HEK293T (cell line): ENCODE data around the gene SRSF10.

Experiments used
- BHLHE40 ChIP-seq: fragments of 450-650 bp; IDR thresholded peaks from 2 replicates; pipeline ENCODE4 v1.6.1; 2016; ENCODE audit warnings: mild to moderate bottlenecking, moderate library complexity, borderline replicate concordance
- ELF4 ChIP-seq: fragments of 450-650 bp; IDR thresholded peaks from 2 replicates; pipeline ENCODE4 v1.6.1; 2017; ENCODE audit warnings: antibody characterized with exemption
- FOXA1 ChIP-seq: fragments of 450-650 bp; IDR thresholded peaks from 2 replicates; pipeline ENCODE4 v1.6.1; 2016; ENCODE audit warnings: mild to moderate bottlenecking
- FOXK2 ChIP-seq: fragments of 450-650 bp; IDR thresholded peaks from 2 replicates; pipeline ENCODE4 v1.6.1; 2016; ENCODE audit warnings: mild to moderate bottlenecking
- FOXM1 ChIP-seq: fragments of 450-650 bp; IDR thresholded peaks from 2 replicates; pipeline ENCODE4 v1.6.1; 2017; ENCODE audit warnings: mild to moderate bottlenecking, borderline replicate concordance
- HDGF ChIP-seq: fragments of 450-650 bp; IDR thresholded peaks from 2 replicates; pipeline ENCODE4 v1.6.1; 2017; ENCODE audit warnings: antibody characterized with exemption, borderline replicate concordance
- LEF1 ChIP-seq: fragments of 450-650 bp; IDR thresholded peaks from 2 replicates; pipeline ENCODE4 v1.6.1; 2017; ENCODE audit warnings: mild to moderate bottlenecking, borderline replicate concordance
- NFRKB ChIP-seq: fragments of 450-650 bp; IDR thresholded peaks from 2 replicates; pipeline ENCODE4 v1.6.1; 2016; ENCODE audit warnings: mild to moderate bottlenecking, moderate library complexity
- SP1 ChIP-seq: fragments of 450-650 bp; IDR thresholded peaks from 2 replicates; pipeline ENCODE4 v1.6.1; 2017
- SUZ12 ChIP-seq: fragments of 450-650 bp; IDR thresholded peaks from 2 replicates; pipeline ENCODE4 v1.6.1; 2016; ENCODE audit warnings: mild to moderate bottlenecking
- TARDBP ChIP-seq: fragments of 450-650 bp; IDR thresholded peaks from 2 replicates; pipeline ENCODE4 v1.6.1; 2016
- ZNF384 ChIP-seq: fragments of 450-650 bp; IDR thresholded peaks from 2 replicates; pipeline ENCODE4 v1.6.1; 2016

GRCh38 chr1:23930861-23931490 is 49.2 kb downstream of the SRSF10 start:
- no peak for TF ChIP-seq FOXK2
- no peak for TF ChIP-seq BHLHE40
- TF ChIP-seq LEF1 = no peak
- no peak for TF ChIP-seq NFRKB
- TF ChIP-seq SUZ12 = no peak
- no peak for TF ChIP-seq TARDBP
- no peak for TF ChIP-seq FOXM1
- TF ChIP-seq ZNF384 = no peak
- no peak for TF ChIP-seq FOXA1
- TF ChIP-seq SP1 = no peak
- no peak for TF ChIP-seq HDGF
- TF ChIP-seq ELF4 = no peak
